ENCODE data around the gene PLA2G2F.

PLA2G2F gene

DNA sequence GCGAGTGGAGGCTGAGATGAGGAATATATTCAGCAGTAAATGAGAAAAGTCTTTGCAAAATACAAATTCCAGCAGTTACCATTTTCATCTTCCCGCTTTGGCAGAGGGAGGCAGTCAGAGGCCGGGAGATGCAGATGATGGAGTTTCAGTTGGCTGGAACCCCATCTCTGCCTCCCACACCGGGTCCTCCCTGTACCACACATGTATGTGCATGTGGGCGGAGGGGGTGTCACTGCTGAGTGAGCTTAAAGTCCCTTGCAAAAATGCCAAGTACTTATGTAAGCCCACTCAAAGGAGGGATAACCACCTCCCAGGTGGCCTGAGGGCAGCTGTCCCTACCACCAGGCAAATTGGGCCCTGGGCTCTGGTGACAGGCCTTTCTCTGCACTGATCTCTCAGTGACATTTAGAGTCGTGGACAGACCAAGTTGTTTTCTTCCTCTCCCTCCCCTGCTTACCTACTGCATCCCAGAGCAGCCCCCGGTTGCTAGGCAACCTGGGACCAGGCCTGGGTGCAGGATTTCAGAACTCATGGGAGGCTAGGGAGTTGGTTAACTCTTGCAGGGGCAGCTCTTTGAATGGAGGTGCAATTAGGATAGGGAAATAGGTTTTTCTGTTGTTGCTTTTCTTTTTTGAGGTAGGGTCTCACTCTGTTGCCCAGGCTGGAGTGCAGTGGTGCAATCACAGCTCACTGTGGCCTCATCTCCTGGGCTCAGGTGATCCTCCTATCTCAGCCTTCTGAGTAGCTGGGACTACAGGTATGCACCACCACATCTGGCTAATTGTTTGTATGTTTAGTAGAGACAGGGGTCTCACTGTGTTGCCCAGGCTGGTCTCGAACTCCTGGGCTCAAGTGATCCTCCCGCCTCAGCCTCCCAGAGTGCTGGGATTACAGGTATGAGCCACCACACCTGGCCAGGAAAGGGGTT, 29.7 kb downstream of the PLA2G2F start:
- DNase-seq (ENCODE audit: low read depth), result no peak

DNA sequence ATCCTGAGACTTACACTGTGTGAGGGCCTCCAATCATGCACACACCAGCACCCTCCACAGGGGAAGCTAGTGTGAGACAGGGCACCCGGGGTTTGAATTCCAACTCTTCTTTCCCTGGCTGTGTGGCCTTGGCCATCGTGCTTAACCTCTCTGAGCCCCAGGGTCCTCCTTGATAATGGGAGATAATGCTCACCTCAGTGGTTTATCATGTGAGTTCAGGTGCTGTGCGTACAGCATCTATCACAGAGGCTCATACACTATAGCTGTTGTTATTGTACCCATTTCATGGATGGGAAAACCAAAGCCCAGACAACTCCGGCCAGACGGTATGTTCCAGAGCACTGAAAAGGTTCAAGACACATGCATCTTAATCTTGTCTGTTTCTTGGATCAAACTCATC, 30.8 kb downstream of the PLA2G2F start:
- no peak for DNase-seq (ENCODE audit: low read depth)

GRCh38 chr1:20172033-20172590, 33.0 kb downstream of the PLA2G2F start:
- no peak for DNase-seq (ENCODE audit: low read depth)

DNA sequence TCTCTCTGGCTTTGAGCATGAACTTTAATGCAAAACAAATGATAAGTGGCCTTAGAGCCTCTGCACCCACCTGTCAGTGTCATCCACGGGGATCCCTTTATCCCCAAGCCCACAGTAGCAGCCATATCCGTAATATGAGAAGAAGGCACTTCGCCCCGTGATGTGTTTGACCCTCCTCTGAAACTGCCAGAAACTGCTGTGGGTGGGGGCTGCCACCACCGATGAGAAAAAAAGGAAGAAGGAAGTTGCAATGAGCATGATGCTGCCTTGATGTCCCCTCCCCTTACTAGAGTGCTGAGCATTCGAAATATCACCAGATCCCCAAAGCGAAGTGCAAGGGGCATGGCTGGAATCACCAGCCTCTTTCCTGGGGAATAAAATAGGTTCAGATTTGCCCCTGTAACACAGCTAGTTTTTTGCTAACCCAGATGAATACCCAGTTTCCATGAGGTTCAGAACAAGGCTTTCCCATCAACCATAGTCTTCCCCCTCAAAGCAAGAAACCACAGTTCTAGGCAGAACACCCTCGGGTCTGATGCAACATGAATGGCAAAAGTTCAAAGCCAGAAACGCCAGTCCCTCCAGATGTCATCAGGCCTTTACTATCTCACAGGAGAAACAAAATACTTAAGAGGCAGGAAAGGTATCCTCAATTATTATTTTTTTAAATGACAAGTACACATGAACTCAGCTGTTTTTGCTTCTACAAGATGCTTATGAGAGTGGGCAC, 36.0 kb downstream of the PLA2G2F start:
- DNase-seq (ENCODE audit: low read depth), result no peak

- DNase-seq (ENCODE audit: low read depth), result no peak
These were observed 39.7 kb downstream of the PLA2G2F start for GRCh38 chr1:20178634-20179370.

GRCh38 chr1:20179371-20180128, 40.4 kb downstream of the PLA2G2F start:
- no peak for DNase-seq (ENCODE audit: low read depth)

DNA sequence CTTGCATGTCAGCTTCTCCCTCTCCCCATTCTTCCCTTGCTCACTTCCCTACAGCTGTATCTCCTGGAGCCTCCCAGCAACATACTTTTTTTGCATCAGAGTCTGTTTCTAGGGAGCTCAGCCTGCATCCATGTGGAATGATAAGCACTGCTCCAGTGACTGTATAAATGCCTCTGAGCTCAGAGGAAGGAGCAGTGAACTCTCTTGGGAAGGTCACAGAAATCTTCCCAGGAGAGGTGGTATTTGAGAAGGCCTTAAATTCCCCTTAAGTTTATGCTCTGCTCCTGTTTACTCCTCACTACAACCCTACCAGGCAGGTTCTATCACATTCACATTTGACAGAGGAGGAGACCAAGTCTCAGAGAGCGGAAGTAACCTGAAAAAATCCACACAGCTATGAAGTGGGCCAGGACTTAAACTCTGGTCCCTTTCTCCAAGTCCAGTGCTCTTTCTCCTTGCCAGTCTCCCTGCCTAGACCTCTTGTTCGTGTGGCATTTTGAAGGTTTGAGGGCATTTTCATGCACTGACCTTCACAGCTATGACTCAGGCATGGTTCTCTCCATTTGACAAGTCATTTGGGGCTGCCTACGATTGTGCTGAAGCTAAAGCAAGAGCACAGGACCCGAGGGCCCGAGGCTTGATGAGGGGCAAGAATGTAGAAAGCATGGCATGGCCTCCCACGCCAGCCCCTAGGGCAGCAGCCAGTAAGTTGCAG, 41.2 kb downstream of the PLA2G2F start:
- no peak for DNase-seq (ENCODE audit: low read depth)

DNA sequence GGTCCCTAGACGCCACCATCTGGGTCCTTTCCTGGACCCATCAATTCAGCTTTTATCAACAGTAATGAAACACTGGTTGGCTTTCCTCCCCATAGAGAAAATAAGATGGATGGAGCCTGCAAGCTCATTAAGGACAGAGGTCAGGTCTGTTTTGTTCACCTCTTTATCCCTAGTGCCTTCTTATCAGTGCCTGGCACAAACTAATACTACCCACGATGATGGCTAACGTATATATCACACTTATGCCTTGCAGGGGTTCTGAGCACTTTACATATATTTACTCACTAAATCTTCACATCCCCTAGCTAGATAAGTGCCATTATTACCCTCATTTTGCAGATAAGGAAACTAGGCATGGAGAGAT, 41.7 kb downstream of the PLA2G2F start:
- no peak for DNase-seq (ENCODE audit: low read depth)

- no peak for DNase-seq (ENCODE audit: low read depth)
These were observed 43.3 kb downstream of the PLA2G2F start for GRCh38 chr1:20182415-20182814.

GRCh38 chr1:20183035-20183434, 43.9 kb downstream of the PLA2G2F start:
- no peak for DNase-seq (ENCODE audit: low read depth)

DNA sequence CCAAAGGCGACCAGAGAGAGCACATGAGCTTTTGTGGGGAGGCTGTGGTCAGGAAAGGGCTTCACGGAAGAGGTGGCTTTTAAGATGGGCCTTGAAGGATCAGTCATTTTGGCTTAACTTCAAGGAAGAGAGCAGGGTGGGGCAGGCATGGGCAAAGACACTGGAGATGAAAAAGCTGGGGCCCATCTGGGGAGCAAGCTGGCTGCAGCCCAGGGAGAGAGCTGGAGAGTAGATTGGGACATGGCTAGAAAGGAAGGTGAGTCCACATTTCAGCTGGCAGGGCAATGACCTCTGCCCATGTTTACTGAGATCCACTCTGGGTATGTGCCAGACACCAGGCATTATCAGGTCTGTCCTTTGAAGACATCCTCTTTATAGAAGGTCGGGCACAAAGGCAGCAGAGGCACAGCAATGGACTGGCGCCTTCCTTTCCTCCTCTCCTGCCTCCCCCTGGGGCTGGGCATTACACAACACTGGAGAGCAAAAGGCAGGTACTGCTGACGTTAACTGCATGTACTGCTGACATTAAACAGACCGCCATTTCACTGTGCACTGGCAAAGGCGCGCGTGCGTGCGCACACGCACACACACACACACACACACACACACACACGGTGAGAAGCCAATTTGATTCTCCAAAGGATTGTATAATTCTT, 44.6 kb downstream of the PLA2G2F start:
- DNase-seq (ENCODE audit: low read depth), result no peak

GRCh38 chr1:20184481-20184900, 45.4 kb downstream of the PLA2G2F start:
- DNase-seq (ENCODE audit: low read depth), result no peak

- peak; percentile 18 for DNase-seq (ENCODE audit: low read depth)
These were observed 46.1 kb downstream of the PLA2G2F start for GRCh38 chr1:20184997-20185833.

DNA sequence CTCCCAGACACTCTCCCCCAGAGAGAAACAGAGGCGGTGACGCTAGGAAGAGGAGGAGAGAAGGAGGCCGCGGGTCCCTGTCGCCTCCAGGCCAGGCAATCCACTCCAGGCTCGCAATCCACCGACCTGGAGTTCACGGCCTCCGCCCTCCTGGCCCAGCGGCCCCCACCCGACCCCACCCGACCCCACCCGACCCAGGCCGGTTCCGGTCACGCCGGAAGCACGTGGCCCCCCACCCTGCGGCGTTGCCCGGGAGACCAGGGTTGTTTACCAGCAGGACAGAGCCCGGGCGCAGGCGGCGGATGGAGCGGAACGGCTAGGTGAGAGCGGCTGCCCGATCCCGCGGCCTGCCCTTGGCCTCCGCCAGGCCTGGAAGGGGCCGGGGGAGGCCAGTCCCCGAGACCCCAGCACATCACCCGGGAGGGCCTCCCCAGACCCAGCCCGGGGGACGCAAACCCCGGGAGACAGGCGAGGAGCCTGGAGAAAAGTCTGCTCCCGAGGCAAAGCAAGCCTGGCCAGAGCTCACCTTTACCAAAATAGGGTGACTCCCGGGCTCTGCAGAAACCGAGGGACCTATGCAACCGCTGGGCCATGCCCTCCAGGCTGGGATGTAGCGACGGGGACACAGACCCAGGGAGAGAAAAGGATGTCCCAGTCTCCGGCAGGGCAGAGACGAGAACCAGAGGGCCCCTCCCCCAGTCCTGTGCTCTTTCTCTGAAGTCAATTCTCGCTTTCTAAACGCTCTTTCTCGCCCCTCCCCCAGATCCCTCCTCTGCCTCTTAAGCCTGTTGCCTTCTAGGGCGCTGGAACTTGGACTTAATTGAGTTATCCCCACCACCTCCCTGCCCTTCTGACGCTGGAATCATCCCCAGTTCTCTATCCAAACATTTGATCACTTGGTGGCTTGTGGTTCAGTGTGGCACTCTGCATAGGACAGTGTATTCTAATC, 47.0 kb downstream of the PLA2G2F start, which contains the start of the genes PLA2G2C and UBXN10:
Gene PLA2G2C (minus strand): TSS at position 685 of the 949 bp plus-strand sequence. CDS start 9,155 bp downstream, outside the sequence.
Gene UBXN10 (plus strand): TSS at position 263 of the 949 bp plus-strand sequence. CDS start 4,466 bp downstream, outside the sequence.
- peak; percentile 14 for DNase-seq (ENCODE audit: low read depth)

DNA sequence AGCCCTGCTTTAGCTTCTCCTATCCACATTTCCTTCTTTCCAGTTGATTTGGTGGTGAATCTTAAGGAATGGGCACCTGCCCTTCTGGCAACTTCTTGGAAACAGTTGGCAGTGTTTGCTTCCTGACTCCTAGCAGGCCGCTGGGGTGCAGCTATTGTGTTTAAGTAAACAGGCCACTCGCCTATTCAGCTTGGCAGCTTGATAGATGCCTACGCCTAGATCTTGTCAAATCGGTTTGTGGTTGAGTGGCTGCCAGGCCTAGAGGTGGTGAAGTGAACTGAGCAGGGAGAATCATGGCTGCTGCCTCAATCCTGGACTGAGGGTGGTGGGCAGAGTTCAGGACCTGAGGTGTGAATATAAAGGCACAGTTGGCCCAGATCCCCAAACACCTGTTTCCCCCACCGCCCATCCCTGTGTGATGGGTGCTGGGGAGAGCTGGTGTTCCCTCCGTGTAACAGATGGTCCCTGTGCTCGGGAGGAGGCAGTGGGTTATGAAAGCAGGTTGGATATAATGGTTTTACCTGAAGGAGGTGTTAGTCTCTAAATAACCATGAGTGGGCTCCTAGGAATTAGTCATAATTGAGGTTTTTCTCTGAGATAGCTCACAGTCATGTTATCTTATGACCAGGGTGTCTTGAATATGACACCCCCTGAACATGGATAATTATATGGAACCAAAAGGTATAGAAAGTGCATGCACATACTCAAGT, 48.1 kb downstream of the PLA2G2F start:
- DNase-seq (ENCODE audit: low read depth), result no peak

GRCh38 chr1:20187813-20188454, 48.8 kb downstream of the PLA2G2F start:
- DNase-seq (ENCODE audit: low read depth), result no peak

DNA sequence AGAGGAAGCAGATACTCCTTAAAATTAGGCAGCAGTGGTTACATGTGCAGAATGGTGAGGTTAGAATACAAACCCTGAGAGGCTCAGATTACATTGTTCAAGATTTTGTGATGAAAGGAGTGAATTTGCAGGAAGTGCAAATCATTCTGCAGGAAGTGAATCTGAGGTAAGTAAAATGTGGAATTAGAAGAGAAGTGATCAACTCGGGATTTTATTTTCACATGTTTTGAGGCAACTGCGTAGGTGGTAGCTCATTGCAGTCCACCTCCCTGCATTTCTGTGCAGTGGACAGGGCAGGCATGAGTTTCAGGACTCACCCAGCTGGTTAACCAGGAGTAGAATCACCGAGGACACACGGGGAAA, 49.3 kb downstream of the PLA2G2F start:
- no peak for DNase-seq (ENCODE audit: low read depth)
